HepG2 (cell line): ENCODE data around the gene SKI. TPM values are rescaled to one million over a fixed set of nuclear protein-coding genes. Genes with fewer than 3 reads are reported as not detected.

Experiments
- E2F2 ChIP-seq: sonication (generic); formaldehyde crosslinking; IDR thresholded peaks from 2 replicates; pipeline ENCODE4 v1.4.0; 2020; ENCODE audit warnings: missing genetic modification reagents, borderline replicate concordance
- GMEB2 ChIP-seq: IDR thresholded peaks from 2 replicates; pipeline ENCODE4 v1.6.1; 2016; ENCODE audit warnings: missing biosample characterization, missing genetic modification reagents, low read depth
- HMGXB3 ChIP-seq: sonication (generic); formaldehyde crosslinking; IDR thresholded peaks from 2 replicates; pipeline ENCODE4 v1.4.0; 2020; ENCODE audit warnings: missing genetic modification reagents, borderline replicate concordance
- MXI1 ChIP-seq: IDR thresholded peaks from 3 replicates; pipeline ENCODE4 v1.6.1; 2012; ENCODE audit warnings: low read depth, low read length, inconsistent platforms, borderline replicate concordance
- NFIB ChIP-seq: sonication (generic); formaldehyde crosslinking; IDR thresholded peaks from 2 replicates; pipeline ENCODE4 v1.9.0; 2021; ENCODE audit warnings: missing genetic modification reagents, mild to moderate bottlenecking, borderline replicate concordance
- PHF8 ChIP-seq: sonication (generic); formaldehyde crosslinking; IDR thresholded peaks from 2 replicates; pipeline ENCODE4 v1.5.0; 2020; ENCODE audit warnings: missing genetic modification reagents
- RFX5 ChIP-seq: IDR thresholded peaks from 2 replicates; pipeline ENCODE4 v1.6.1; 2011; ENCODE audit warnings: low read depth, low read length, improper control_type of control experiment
- ZNF232 ChIP-seq: sonication (generic); formaldehyde crosslinking; IDR thresholded peaks from 2 replicates; pipeline ENCODE4 v1.4.0; 2020; ENCODE audit warnings: missing genetic modification reagents, borderline replicate concordance
- ZNF251 ChIP-seq: sonication (generic); formaldehyde crosslinking; IDR thresholded peaks from 2 replicates; pipeline ENCODE4 v1.9.0; 2021; ENCODE audit warnings: mild to moderate bottlenecking, missing genetic modification reagents
- ZNF33B ChIP-seq: sonication (generic); formaldehyde crosslinking; IDR thresholded peaks from 2 replicates; pipeline ENCODE4 v1.5.1; 2020; ENCODE audit warnings: mild to moderate bottlenecking, missing genetic modification reagents
- ZNF639 ChIP-seq: conservative IDR thresholded peaks from 2 replicates; pipeline ENCODE4 v1.6.1; 2018; ENCODE audit warnings: missing genetic modification reagents
- ZNF891 ChIP-seq: sonication (generic); formaldehyde crosslinking; IDR thresholded peaks from 2 replicates; pipeline ENCODE4 v1.5.0; 2020; ENCODE audit warnings: mild to moderate bottlenecking, missing genetic modification reagents
- polyA plus RNA-seq, 8 experiments: library from polyadenylated mRNA; depleted of rRNA in 3 of 8; stranded (reverse) in 7 of 8; unstranded in 1 of 8; fragments of >200 nt; fragmentation: Illumina TruSeq in 4 of 8; extraction: Trizol in 4 of 8; gene quantifications; 2 replicates each; pipeline versions ENCODE4 v1.2.1 to v1.2.3, GENCODE V29; 2011 to 2016; ENCODE audit warnings: low read depth in 4 of 8, missing spikeins in 1 of 8, mixed read lengths in 1 of 8; ENCODE audit not compliant: insufficient read depth in 1 of 8
- total RNA-seq, 5 experiments: library from RNA; depleted of rRNA; stranded (reverse); fragments of >200 nt; fragmentation: Illumina TruSeq; extraction: Trizol; gene quantifications; 2 replicates each; pipeline ENCODE4 v1.2.3, GENCODE V29; 2016; ENCODE audit warnings: low read depth in 1 of 5
- TF ChIP-seq, protein P1 (sequence below): sonication (generic); formaldehyde crosslinking; IDR thresholded peaks from 2 replicates; pipeline ENCODE4 v1.9.0; 2021; ENCODE audit warnings: missing genetic modification reagents, borderline replicate concordance

The SKI gene
- total and polyA plus RNA-seq, 2 of the 13 experiments (the other 11 are each of a cell fraction or from before 2014, with no cell fraction given) = 4.7 to 6.9 TPM

DNA sequence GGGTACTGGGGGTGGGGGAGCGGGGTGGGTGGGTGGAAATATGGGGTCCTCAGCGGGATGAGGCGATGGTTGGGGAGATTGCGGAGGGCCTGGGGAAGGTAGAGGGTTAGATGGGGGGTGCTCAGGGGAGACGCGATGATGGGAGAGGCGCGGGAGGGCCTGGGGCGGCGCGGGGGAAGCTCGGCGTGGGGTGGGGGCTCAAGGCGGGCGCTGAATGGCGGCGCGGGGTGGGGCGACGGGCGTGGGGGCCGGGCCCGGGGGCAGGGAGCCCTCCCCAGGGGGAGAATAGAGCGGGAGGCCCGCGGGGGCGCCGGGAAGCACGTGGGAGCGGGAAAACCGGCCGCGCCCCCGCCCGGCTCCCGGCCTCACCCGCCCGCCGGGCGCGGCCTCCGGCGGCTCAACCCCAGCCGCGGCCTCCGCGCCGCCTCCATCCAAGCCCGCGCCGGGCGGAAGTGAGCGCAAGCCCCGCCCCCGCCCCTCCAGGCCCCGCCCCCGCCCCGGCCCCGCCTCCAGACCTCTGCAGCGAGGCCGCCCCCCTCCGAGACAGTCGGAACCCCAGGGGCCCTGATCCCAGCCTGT is 33.7 kb upstream of the SKI start, which contains the start of gene FAAP20 (continued):
- TF ChIP-seq ZNF639 (0 out of 2 replicates have a peak, but pooled peaks have one; percentile 18), NFIB (no peak), E2F2 (CRISPR knock-in tag) (no peak), PHF8 (CRISPR knock-in tag) (no peak), GMEB2 (CRISPR knock-in tag) (no peak), RFX5 (no peak), ZNF251 (CRISPR knock-in tag) (no peak), ZNF33B (CRISPR knock-in tag) (no peak), ZNF232 (CRISPR knock-in tag) (no peak), ZNF891 (CRISPR knock-in tag) (no peak), MXI1 (peak; percentile 22; the same call in 1 of the 3 replicates), HMGXB3 (CRISPR knock-in tag) (no peak)
- TF ChIP-seq, protein P1, sequence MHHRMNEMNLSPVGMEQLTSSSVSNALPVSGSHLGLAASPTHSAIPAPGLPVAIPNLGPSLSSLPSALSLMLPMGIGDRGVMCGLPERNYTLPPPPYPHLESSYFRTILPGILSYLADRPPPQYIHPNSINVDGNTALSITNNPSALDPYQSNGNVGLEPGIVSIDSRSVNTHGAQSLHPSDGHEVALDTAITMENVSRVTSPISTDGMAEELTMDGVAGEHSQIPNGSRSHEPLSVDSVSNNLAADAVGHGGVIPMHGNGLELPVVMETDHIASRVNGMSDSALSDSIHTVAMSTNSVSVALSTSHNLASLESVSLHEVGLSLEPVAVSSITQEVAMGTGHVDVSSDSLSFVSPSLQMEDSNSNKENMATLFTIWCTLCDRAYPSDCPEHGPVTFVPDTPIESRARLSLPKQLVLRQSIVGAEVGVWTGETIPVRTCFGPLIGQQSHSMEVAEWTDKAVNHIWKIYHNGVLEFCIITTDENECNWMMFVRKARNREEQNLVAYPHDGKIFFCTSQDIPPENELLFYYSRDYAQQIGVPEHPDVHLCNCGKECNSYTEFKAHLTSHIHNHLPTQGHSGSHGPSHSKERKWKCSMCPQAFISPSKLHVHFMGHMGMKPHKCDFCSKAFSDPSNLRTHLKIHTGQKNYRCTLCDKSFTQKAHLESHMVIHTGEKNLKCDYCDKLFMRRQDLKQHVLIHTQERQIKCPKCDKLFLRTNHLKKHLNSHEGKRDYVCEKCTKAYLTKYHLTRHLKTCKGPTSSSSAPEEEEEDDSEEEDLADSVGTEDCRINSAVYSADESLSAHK (CRISPR knock-in tag) = no peak
- TF ChIP-seq, all 625 proteins: peak for 3
